IMR-90 (cell line): Measurements from ENCODE around the gene RBFA.
"Not testable (repeated sequence)": the region's sequence is repeated elsewhere in the genome, so short reads cannot be mapped to it uniquely, and the experiment has no call there.

ENCODE experiments used
- BHLHE40 ChIP-seq: fragments of 150-350 bp; IDR thresholded peaks from 2 replicates; pipeline ENCODE4 v1.6.1; 2016; ENCODE audit warnings: mild to moderate bottlenecking, low read depth, low read length
- CTCF ChIP-seq: conservative IDR thresholded peaks from 2 replicates; pipeline ENCODE4 v1.5.1; 2012; ENCODE audit warnings: mild to moderate bottlenecking, low read depth, low read length, improper control_type of control experiment
- MAFK ChIP-seq: IDR thresholded peaks from 2 replicates; pipeline ENCODE4 v1.6.1; 2012; ENCODE audit warnings: low read depth, low read length, improper control_type of control experiment

- not testable (repeated sequence) for TF ChIP-seq CTCF, MAFK, BHLHE40
These were observed 34.5 kb upstream of the RBFA start for GRCh38 chr18:79999701-80000100.
